CD4-positive, alpha-beta T cell treated with Interleukin-17A for 4 hours (primary cell): Measurements from ENCODE around the gene STAU1.
"Not testable (repeated sequence)": the region's sequence is repeated elsewhere in the genome, so short reads cannot be mapped to it uniquely, and the experiment has no call there.

Source experiments
- DNase-seq: peaks from one replicate; pipeline ENCODE4 v3.0.0-alpha.2; 2020; ENCODE audit warnings: mixed read lengths

STAU1 gene

DNA sequence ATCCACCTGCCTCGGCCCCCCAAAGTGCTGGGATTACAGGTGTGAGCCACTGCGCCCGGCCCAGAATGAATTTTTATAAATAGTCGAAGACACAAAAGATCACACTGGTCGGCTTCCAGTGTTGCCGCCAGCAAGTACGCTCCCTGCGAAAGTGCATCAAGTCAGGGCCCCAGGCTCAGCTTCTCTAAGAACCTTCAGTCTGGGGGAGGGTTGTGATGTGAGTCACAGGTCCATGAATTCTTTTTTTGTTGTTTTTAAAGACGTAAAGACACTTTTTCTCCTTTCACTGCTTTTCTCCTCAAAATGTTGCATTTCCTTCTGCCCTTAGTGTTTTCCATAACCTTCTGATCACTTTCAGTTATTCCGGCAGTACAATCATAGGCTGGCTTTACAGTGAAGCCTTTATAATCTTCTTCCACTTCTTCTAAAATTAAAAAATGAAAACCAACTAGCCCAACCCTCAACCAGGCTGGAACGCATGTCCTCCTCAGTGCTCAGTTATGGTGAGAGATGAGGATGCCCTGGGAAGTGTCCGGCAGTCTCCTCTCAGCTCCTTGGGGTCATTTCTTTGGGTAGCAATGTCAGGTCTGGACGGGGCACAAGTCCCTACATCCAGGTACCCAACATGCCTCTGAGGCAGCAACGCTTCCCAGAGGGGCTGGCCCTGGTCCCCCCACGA lies 75.4 kb downstream of the STAU1 start:
- no peak for DNase-seq

DNA sequence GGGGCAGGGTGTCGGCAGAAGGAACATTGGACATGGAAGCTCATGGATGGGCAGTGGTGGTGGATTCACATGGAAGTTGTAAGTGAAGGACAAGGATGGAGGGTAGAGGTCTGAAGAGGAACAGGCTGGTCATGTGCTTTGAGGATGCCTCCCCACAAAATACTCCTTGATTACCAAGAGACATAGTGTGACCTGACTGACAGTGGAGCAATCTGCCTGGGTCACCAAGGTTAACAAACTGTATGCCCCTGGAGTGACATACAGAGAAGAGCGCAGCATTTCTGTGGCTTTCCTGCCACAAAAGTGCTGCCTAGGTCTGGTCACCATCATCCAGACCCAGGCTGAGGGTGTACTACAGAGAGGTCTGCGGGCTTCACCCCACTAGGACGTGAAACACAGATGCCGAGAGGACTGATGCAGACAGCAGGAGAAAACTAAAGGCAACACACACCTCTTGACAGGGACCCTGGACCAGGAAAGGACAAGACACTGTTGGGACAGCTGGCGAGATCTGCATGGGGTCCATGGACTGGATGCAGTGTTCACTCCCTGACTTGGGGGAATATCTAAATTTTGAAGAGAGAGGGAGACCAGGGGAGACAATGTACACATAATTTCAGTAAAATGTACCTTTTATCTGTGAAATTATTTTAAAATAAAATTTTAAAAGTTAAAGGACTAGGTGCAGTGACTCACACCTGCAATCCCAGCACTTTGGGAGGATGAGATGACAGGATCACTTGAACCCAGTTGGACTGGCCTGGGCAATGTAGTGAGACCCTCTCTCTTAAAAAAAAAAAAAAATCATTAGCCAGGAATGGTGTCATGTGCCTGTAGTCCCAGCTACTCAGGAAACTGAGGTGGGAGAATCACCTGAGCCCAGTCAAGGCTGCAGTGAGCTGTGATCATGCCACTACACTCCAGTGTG lies 77.1 kb downstream of the STAU1 start:
- no peak for DNase-seq

DNA sequence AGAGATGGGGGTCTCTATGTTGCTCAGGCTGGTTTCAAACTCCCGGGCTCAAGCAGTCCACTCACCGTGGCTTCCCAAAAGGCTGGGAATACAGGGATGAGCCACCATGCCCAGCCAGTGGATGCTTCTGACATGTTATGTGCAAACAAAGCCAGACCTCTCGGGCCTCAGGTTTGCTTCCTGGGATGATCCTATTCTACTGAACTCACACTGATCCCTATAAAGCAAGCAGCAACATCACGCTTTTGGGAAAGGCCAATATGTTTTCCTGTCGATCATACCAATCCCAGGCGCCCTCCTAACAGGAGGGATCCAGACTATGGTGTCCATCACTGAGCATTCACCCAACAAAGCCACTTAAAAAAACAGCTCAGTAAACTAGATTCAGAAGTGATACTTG lies 81.8 kb downstream of the STAU1 start:
- no peak for DNase-seq

DNA sequence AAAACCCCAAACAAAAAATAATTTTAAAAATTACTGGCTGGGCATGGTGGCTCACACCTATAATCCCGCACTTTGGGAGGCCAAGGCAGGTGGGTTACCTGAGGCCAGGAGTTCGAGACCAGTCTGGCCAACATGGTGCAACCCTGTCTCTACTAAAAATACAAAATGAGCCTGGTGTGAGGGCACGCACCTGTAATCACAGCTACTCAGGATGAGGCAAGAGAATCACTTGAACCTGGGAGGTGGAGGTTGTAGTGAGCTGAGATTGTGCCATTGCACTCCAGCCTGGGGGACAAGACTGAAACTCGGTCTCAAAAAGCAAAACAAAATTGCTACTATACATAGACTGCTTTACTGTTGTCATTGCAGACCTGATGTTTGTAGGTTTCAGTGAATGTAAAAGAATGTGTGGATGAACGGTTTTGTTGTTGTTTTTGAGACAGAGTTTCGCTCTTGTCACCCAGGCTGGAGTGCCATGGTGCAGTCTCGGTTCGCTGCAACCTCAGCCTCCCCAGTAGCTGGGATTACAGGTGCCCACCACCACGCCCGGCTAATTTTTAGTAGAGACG lies 83.1 kb downstream of the STAU1 start:
- DNase-seq: not testable (repeated sequence)

DNA sequence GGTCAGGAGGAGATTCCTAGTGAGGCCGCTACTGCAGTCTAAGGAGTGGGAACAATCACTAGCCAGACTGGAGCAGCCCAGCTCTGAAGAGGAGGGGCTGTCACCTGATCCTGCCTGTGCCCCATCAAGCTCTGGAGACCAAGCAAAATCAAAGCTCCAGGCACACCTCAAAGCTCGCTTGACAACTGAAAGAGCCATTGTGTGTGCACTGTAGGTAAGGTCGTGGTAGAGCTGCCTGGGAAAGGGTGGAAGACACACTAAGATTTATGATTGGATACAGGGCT lies 83.8 kb downstream of the STAU1 start:
- DNase-seq: no peak

DNA sequence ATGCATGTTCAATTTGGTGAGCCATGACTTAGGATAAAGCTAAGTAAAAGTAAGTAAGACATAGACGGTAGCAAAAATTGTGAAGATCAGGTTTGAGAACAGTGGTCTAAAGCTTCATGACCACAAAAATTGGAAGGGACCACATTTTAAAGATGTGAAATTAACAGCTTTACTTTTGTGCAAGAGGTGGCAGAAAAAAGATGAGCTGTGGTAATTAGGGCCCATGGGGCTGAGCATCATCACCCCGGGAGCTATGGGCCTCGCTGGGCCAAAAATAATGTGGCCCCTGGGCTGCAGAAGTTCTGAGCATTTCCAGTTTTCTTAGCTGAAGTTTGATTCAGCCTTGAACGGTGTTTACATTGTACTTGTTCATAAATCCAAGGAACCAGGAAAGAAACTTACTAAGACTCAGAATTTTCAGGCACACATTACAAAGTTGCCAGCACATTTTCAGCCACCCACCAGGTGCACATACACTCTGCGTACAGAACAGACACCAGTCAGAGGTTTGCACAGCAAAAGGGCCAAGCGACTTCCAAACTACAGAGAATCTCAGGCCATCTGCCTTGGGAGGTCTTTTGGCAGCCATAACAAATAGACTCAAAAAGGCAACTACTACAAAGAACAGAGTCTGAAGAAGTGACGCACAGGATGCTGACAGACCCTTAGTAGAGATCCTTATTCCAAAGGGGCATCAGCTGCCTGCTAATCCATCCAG lies 84.3 kb downstream of the STAU1 start:
- no peak for DNase-seq

DNA sequence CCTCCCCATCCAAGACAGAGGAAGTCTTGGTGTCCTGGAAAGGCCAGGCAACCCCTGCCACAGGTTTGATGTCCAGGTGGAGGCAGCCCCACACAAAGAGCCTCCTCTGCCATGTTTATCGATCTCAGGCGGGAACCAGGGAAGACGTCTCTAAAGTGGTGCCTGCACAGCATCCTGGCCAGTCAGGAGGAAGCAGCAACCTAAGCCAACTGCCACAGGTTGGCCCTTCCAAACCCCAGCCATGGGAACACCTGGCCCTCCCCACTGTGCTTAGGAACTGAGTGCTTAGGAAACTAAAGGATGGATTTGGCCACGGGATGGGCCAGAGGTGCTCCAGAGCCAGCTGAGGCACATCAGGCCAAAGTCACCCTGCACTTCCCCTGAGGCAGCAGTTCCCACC lies 85.1 kb downstream of the STAU1 start:
- DNase-seq: no peak

DNA sequence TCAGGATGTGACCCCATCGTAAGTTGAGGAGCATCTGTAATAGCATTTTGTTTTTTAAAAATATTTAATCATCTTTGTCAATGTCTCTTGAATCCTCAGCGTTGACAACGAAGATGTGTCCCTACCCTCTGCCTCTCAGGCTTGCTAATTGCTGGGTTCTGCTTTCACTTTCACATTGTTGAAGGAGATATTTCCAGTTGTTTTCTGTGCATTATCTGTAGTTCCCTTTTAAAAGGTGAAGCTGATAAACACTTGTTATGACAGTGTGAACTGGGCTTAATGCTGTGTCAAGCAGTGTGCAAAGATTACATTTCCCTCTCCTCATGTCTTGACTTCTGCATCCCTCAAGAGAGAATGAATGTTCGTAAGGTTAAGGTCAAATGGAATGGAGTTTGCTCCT lies 87.2 kb downstream of the STAU1 start:
- DNase-seq: no peak

DNA sequence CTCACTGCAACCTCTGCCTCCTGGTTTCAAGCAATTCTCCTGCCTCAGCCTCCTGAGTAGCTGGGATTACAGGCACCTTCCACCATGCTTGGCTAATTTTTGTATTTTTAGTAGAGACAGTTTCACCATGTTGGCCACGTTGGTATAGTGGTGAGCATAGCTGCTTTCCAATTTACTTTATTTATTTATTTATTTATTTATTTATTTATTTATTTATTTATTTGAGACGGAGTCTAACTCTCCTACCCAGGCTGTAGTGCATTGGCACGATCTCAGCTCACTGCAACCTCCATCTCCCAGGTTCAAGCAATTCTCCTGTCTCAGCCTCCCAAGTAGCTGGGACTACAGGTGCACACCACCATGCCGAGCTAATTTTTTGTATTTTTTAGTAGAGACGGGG lies 87.8 kb downstream of the STAU1 start:
- DNase-seq: not testable (repeated sequence)

DNA sequence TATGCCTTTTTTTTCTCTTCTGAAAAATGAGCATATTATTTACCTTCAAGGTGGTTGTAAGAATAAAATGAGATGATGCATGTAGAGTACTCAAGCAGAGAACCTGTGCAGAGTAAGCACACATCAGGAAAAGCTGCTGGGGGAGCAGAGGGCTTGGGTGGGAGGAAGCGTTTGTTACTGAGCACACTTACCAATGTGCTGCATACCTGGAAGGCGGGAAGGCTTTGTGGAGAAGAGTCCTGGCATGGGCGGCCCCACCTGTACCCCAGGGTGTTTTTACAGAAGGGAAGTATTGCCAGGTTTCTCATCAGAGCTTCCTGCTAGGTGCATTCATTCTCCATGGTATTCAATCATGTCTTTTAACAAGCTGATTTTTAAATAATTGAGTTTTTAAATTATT lies 89.1 kb downstream of the STAU1 start:
- DNase-seq: no peak

DNA sequence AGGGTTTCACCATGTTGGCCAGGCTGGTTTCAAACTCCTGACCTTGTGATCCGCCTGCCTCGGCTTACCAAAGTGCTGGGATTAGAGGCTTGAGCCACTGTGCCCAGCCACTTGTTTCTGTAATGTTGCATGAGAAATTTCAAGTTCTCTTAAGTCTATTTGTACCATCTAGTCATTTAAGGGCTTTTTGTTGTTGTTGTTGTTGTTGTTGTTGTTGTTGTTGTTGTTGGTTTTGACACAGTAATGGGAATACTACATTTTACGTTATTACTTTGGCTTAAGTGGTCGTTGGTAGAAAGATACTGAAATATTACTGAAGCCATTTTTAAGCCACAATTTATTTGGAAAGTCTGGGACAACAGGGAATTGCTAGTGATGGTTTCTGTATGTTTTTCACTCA lies 90.0 kb downstream of the STAU1 start:
- no peak for DNase-seq

DNA sequence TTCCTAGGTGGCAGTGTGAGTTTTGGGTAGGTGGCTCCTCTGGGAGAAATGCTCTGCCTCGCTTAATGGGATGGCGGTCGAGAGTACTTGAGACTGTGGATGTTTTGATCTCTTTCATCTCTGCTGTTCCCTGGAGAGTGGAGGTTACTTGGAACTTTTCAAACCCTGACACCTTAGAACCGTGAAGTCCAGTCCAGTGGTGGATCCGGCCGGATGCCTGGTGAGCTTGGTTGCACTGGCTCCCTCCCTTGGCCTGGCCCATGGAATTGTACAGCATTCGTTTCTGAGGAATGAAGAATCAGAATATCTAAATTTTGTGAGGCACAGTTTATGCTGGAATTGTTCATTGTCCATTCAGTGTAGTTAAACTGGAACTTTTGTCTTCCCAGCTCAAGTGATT lies 91.0 kb downstream of the STAU1 start:
- DNase-seq: no peak

DNA sequence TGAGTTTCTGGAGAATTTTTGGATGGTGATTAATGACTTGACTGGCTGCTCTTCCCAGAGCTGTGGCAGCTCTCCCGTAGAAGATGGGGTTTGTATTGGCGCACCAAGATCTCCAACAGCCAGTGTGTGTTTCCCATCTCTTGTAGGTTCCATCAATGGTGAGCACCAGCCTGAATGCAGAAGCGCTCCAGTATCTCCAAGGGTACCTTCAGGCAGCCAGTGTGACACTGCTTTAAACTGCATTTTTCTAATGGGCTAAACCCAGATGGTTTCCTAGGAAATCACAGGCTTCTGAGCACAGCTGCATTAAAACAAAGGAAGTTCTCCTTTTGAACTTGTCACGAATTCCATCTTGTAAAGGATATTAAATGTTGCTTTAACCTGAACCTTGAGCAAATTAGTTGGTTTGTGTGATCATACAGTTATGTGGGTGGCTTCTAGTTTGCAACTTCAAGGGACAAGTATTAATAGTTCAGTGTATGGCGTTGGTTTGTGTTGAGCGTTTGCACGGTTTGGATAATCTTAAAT lies 91.9 kb downstream of the STAU1 start:
- DNase-seq: no peak

DNA sequence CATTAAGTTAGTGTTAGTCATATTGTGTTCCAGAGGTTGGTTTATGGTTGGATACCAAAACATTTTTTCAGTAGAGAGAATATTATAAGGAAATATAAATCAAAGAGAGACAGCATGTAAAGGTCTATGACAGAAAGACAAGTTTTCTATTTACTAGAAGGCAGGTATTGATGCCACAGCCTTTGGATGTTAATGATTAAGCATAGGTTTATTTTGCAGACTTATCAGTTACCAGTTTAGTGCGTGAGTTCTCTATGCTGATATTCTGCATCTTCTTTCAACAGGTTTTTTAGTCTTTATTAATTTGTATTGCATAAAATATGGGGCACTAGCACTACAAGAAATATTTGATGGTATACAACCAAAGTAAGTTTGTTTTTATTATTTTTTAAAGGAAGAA lies 96.4 kb downstream of the STAU1 start:
- DNase-seq: no peak

DNA sequence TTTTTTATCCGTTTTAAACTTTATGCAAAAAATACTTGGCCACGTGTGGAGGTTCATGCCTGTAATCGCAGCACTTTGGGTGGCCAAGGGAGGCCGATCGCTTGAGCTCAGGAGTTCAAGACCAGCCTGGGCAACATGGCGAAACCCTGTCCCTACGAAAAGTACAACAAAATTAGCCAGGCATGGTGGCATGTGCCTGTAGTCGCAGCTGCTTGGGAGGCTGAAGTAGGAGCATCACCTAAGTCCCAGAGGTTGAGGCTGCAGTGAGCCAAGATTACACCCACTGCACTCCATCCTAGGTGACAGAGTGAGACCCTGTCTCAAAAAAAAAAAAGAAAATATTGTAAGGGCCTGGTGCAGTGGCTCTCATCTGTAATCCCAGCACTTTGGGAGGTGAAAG lies 97.0 kb downstream of the STAU1 start:
- DNase-seq: no peak

DNA sequence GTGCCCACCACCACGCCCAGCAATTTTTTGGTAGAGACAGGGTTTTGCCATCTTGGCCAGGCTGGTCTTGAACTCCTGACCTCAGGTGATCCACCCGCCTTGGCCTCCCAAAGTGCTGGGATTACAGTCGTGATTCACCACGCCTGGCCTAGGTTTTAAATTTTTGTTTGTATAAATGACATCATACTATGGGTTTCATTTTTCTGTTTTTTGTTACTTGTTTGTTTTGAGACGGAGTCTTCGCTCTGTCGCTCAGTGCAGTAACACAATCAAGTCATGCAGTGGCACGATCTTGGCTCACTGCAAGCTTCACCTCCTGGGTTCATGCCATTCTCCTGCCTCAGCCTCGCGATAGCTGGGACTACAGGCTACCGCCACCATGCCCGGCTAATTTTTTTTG lies 105.8 kb downstream of the STAU1 start:
- not testable (repeated sequence) for DNase-seq

DNA sequence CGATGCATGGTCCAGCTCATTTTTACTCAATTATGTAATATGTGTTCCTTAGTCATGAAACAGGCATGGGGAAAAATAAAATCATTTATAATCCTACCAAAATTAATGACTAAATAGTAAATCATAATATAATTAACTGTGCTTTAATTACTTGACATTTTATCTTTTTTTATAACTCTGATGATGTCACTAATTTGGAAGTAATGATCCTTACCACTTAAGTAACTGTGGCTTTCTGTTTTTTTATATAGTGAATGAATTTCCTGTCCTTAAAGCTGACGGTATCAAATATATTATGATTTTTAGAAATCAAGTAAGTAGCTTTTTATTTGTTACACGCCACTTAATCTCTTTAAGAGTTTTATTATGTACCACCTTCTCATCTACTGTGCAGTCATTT lies 109.8 kb downstream of the STAU1 start:
- DNase-seq: no peak

DNA sequence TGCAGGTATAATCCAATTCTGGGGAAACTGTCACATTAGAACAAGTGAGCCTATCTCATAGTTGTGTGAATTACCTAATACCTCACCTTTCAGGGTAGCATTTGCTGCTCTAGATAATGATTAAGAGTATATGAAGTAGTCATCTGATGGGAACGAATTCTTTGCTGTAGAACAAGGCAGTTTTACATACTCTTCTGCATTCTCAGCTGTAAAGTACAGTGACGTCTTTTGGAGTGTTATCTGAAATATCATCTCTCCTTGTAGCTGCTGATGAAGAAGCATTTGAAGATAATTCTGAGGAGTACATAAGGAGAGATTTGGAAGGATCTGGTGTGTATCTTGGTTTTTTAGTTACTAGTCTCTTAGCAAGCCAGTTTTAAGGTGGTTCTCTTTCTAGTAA lies 113.6 kb downstream of the STAU1 start:
- no peak for DNase-seq
